ENCODE data around the gene CA10. TPM values are rescaled to one million over a fixed set of nuclear protein-coding genes. Genes with fewer than 3 reads are reported as not detected.

Gene CA10
- total RNA-seq, 6 experiments from 2014 or later: not detected

DNA sequence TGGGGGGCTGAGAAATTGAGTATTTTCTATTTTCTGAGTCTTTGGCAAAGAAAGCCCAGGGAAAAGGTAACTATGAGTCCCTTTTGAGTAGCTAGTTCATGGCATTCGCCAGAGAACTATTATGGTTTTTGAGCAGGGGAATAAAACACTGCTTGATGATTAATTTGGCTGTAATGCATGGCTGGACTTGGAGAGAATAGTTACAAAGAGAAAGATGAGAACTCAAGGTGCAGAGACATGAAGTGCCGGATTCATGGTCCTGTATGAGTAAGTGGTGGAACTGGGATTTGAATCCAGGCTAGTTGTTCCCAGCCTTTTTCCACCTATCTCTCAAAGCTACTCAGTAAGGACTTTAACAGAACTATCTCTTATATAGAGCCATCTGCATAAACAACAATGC is 266.6 kb downstream of the CA10 start:
- Mint-ChIP-seq H3K36me3 (ENCODE audit: low read depth) (no peaks in the 10 kb centered on the region), H3K27ac (no peak overlapping the region), H3K9me3 (peaks cover 54% of the 10 kb centered on the region), H3K4me1 (ENCODE audit: low read depth) (no peaks in the 10 kb centered on the region), H3K4me3 (no peak overlapping the region), H3K27me3 (ENCODE audit: insufficient read depth) (no peaks in the 10 kb centered on the region)
- DNase-seq: no peak
- TF ChIP-seq, protein P1, sequence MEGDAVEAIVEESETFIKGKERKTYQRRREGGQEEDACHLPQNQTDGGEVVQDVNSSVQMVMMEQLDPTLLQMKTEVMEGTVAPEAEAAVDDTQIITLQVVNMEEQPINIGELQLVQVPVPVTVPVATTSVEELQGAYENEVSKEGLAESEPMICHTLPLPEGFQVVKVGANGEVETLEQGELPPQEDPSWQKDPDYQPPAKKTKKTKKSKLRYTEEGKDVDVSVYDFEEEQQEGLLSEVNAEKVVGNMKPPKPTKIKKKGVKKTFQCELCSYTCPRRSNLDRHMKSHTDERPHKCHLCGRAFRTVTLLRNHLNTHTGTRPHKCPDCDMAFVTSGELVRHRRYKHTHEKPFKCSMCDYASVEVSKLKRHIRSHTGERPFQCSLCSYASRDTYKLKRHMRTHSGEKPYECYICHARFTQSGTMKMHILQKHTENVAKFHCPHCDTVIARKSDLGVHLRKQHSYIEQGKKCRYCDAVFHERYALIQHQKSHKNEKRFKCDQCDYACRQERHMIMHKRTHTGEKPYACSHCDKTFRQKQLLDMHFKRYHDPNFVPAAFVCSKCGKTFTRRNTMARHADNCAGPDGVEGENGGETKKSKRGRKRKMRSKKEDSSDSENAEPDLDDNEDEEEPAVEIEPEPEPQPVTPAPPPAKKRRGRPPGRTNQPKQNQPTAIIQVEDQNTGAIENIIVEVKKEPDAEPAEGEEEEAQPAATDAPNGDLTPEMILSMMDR (IDR thresholded peaks at IDR 0.05): no peak

DNA sequence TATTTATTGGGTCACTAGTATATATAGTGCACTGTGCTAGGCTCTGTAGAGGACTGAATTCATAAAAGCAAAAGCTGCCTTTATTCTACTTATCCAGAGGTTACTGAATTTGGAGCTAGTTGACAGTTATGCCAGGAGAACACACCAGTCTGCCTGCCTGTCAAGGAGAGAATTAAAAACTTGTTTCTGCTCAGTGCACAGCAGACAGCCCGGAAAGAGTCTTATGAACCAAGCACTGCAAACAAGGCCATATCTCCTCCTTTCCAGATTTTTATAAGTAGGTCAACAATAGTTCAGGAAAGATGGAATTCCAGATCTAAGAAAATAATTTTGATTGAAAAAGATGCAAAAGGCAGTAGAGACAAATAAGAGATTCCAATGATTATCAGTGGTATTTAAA is 267.8 kb downstream of the CA10 start:
- DNase-seq: no peak
- H3K27me3 Mint-ChIP-seq (ENCODE audit: insufficient read depth): no peaks in the 10 kb centered on the region
- no peaks in the 10 kb centered on the region for H3K36me3 Mint-ChIP-seq (ENCODE audit: low read depth)
- no peak overlapping the region for H3K27ac Mint-ChIP-seq
- no peaks in the 10 kb centered on the region for H3K4me1 Mint-ChIP-seq (ENCODE audit: low read depth)
- no peak overlapping the region for H3K4me3 Mint-ChIP-seq
- peaks cover 63% of the 10 kb centered on the region for H3K9me3 Mint-ChIP-seq
- TF ChIP-seq, protein P1 (IDR thresholded peaks at IDR 0.05): no peak

GRCh38 chr17:51888816-51889215 is 269.7 kb downstream of the CA10 start:
- H3K36me3 Mint-ChIP-seq (ENCODE audit: low read depth): no peaks in the 10 kb centered on the region
- H3K9me3 Mint-ChIP-seq: peaks cover 58% of the 10 kb centered on the region
- no peaks in the 10 kb centered on the region for H3K27me3 Mint-ChIP-seq (ENCODE audit: insufficient read depth)
- no peaks in the 10 kb centered on the region for H3K4me1 Mint-ChIP-seq (ENCODE audit: low read depth)
- no peak overlapping the region for H3K4me3 Mint-ChIP-seq
- no peak for DNase-seq
- TF ChIP-seq, protein P1 (IDR thresholded peaks at IDR 0.05): no peak
- H3K27ac Mint-ChIP-seq: no peak overlapping the region

- no peak for DNase-seq
- H3K36me3 Mint-ChIP-seq (ENCODE audit: low read depth): no peaks in the 10 kb centered on the region; the same call in 1 of the 2 replicates
- H3K9me3 Mint-ChIP-seq: peaks cover 50% of the 10 kb centered on the region
- TF ChIP-seq, protein P1 (IDR thresholded peaks at IDR 0.05): no peak
- no peak overlapping the region for H3K4me3 Mint-ChIP-seq
- H3K27me3 Mint-ChIP-seq (ENCODE audit: insufficient read depth): no peaks in the 10 kb centered on the region
- no peak overlapping the region for H3K27ac Mint-ChIP-seq
- H3K4me1 Mint-ChIP-seq (ENCODE audit: low read depth): no peaks in the 10 kb centered on the region
Observed at GRCh38 chr17:51876986-51877385, 281.5 kb downstream of the CA10 start.

DNA sequence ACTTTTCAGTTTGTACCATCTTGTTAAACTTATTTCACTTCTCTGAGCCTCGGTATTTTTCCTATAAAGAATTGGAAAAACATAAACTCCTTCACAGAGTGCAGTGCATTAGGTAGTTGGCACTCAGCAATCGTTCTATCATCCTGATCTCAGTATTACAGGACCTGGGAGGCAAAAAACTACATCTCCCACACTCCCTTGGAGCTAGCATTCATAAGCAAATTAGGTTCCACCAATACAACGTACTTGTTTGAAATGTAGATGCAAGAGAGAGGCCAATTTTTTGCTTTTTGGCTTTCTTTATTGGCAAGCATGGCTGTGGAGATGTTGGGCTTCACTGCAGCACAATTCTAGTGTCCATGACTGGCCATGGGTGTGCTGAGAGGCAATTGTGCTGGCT is 285.2 kb downstream of the CA10 start:
- Mint-ChIP-seq H3K9me3 (peaks cover 51% of the 10 kb centered on the region), H3K4me3 (no peak overlapping the region), H3K4me1 (ENCODE audit: low read depth) (no peaks in the 10 kb centered on the region), H3K27ac (no peak overlapping the region), H3K36me3 (ENCODE audit: low read depth) (no peaks in the 10 kb centered on the region; the same call in 1 of the 2 replicates), H3K27me3 (ENCODE audit: insufficient read depth) (no peaks in the 10 kb centered on the region)
- DNase-seq: no peak
- TF ChIP-seq, protein P1 (IDR thresholded peaks at IDR 0.05): no peak

GRCh38 chr17:51869387-51869786 is 289.1 kb downstream of the CA10 start:
- DNase-seq: no peak
- Mint-ChIP-seq H3K9me3 (peaks cover 47% of the 10 kb centered on the region), H3K27ac (no peak overlapping the region), H3K4me3 (no peak overlapping the region), H3K36me3 (ENCODE audit: low read depth) (no peaks in the 10 kb centered on the region; the same call in 1 of the 2 replicates), H3K27me3 (ENCODE audit: insufficient read depth) (no peaks in the 10 kb centered on the region), H3K4me1 (ENCODE audit: low read depth) (no peaks in the 10 kb centered on the region)
- TF ChIP-seq, protein P1 (IDR thresholded peaks at IDR 0.05): no peak
